ENCODE data around the gene NEURL1B.
"Not testable (repeated sequence)": the region's sequence is repeated elsewhere in the genome, so short reads cannot be mapped to it uniquely, and the experiment has no call there.

The NEURL1B gene

GRCh38 chr5:172705576-172706084 is 64.6 kb downstream of the NEURL1B start:
- no peak for TF ChIP-seq ZNF274 (IDR thresholded peaks at IDR 0.05; ENCODE audit: low read depth, low read length)
- no peak overlapping the region for H3K4me3 ChIP-seq (ENCODE audit: low read length)

GRCh38 chr5:172706796-172707195 is 65.7 kb downstream of the NEURL1B start:
- no peak for TF ChIP-seq ZNF274 (IDR thresholded peaks at IDR 0.05; ENCODE audit: low read depth, low read length)
- no peak overlapping the region for H3K4me3 ChIP-seq (ENCODE audit: low read length)

- TF ChIP-seq ZNF274 (IDR thresholded peaks at IDR 0.05; ENCODE audit: low read depth, low read length): no peak
- H3K4me3 ChIP-seq (ENCODE audit: low read length): no peak overlapping the region
These were observed 66.5 kb downstream of the NEURL1B start for GRCh38 chr5:172707285-172708182.

GRCh38 chr5:172708183-172708505 is 67.1 kb downstream of the NEURL1B start:
- H3K4me3 ChIP-seq (ENCODE audit: low read length): no peak overlapping the region
- no peak for TF ChIP-seq ZNF274 (IDR thresholded peaks at IDR 0.05; ENCODE audit: low read depth, low read length)

GRCh38 chr5:172710676-172711075 is 69.6 kb downstream of the NEURL1B start:
- no peak for TF ChIP-seq ZNF274 (IDR thresholded peaks at IDR 0.05; ENCODE audit: low read depth, low read length)

GRCh38 chr5:172711321-172711861 is 70.3 kb downstream of the NEURL1B start:
- H3K4me3 ChIP-seq (ENCODE audit: low read length): not testable (repeated sequence)

More at GRCh38 chr5:172710676-172711075, 69.6 kb downstream of the NEURL1B start:
- no peak overlapping the region for H3K4me3 ChIP-seq (ENCODE audit: low read length)

GRCh38 chr5:172712610-172713009 is 71.5 kb downstream of the NEURL1B start:
- no peak for TF ChIP-seq ZNF274 (IDR thresholded peaks at IDR 0.05; ENCODE audit: low read depth, low read length)
- no peak overlapping the region for H3K4me3 ChIP-seq (ENCODE audit: low read length)

- H3K4me3 ChIP-seq (ENCODE audit: low read length): no peak overlapping the region
- TF ChIP-seq ZNF274 (IDR thresholded peaks at IDR 0.05; ENCODE audit: low read depth, low read length): no peak
These were observed 72.2 kb downstream of the NEURL1B start for GRCh38 chr5:172713113-172713808.

GRCh38 chr5:172713809-172714490 is 72.9 kb downstream of the NEURL1B start:
- H3K4me3 ChIP-seq (ENCODE audit: low read length): no peak overlapping the region
- no peak for TF ChIP-seq ZNF274 (IDR thresholded peaks at IDR 0.05; ENCODE audit: low read depth, low read length)

- TF ChIP-seq ZNF274 (IDR thresholded peaks at IDR 0.05; ENCODE audit: low read depth, low read length): no peak
These were observed 73.7 kb downstream of the NEURL1B start for GRCh38 chr5:172714491-172715420.

GRCh38 chr5:172715421-172715780 is 74.3 kb downstream of the NEURL1B start:
- no peak for TF ChIP-seq ZNF274 (IDR thresholded peaks at IDR 0.05; ENCODE audit: low read depth, low read length)

More at GRCh38 chr5:172714491-172715420, 73.7 kb downstream of the NEURL1B start:
- no peak overlapping the region for H3K4me3 ChIP-seq (ENCODE audit: low read length)

GRCh38 chr5:172715931-172716682 is 75.0 kb downstream of the NEURL1B start:
- TF ChIP-seq ZNF274 (IDR thresholded peaks at IDR 0.05; ENCODE audit: low read depth, low read length): no peak
- no peak overlapping the region for H3K4me3 ChIP-seq (ENCODE audit: low read length)

More at GRCh38 chr5:172715421-172715780, 74.3 kb downstream of the NEURL1B start:
- H3K4me3 ChIP-seq (ENCODE audit: low read length): no peak overlapping the region
